Measurements from ENCODE around the gene PRX.

DNA sequence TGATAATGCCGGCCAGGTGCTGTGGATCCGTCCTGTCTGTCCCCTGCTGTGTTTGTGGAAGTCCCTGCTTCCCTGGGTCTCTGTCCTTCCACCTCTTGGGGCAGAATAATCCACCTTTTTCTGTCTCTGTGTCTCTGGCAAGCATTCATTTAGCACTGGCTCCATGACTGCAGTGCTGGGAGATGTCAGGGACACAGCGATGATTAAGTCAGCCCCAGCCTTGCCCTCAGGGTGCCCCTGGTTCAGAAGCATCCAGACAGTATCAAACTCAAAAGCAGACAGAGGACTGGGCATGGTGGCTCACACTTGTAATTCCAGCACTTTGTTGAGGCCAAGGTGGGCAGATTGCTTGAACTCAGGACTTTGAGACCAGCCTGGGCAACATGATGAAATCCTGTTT is 24.7 kb downstream of the PRX start:
- TF ChIP-seq, protein P1, sequence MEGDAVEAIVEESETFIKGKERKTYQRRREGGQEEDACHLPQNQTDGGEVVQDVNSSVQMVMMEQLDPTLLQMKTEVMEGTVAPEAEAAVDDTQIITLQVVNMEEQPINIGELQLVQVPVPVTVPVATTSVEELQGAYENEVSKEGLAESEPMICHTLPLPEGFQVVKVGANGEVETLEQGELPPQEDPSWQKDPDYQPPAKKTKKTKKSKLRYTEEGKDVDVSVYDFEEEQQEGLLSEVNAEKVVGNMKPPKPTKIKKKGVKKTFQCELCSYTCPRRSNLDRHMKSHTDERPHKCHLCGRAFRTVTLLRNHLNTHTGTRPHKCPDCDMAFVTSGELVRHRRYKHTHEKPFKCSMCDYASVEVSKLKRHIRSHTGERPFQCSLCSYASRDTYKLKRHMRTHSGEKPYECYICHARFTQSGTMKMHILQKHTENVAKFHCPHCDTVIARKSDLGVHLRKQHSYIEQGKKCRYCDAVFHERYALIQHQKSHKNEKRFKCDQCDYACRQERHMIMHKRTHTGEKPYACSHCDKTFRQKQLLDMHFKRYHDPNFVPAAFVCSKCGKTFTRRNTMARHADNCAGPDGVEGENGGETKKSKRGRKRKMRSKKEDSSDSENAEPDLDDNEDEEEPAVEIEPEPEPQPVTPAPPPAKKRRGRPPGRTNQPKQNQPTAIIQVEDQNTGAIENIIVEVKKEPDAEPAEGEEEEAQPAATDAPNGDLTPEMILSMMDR (conservative IDR thresholded peaks at IDR 0.05), result no peak
- TF ChIP-seq EZH2 (IDR thresholded peaks at IDR 0.05; ENCODE audit: low read depth), result no peak
